GM12801 (cell line): ENCODE results near the gene SPINK8.

Experiments
- CTCF ChIP-seq: IDR thresholded peaks from one replicate; pipeline ENCODE4 v1.5.1; 2011; ENCODE audit warnings: control low read depth; ENCODE audit not compliant: insufficient read length; ENCODE audit errors: extremely low read depth

Gene SPINK8

GRCh38 chr3:48285675-48286074 is 47.8 kb downstream of the SPINK8 start:
- no peak for TF ChIP-seq CTCF

- no peak for TF ChIP-seq CTCF
These were observed 48.3 kb downstream of the SPINK8 start for GRCh38 chr3:48285132-48285531.

- TF ChIP-seq CTCF, result no peak
These were observed 52.6 kb downstream of the SPINK8 start for GRCh38 chr3:48280881-48281280.

- no peak for TF ChIP-seq CTCF
These were observed 54.4 kb downstream of the SPINK8 start for GRCh38 chr3:48278884-48279559.

- TF ChIP-seq CTCF, result no peak
These were observed 56.4 kb downstream of the SPINK8 start for GRCh38 chr3:48276911-48277641.

- no peak for TF ChIP-seq CTCF
These were observed 58.0 kb downstream of the SPINK8 start for GRCh38 chr3:48275287-48276027.

GRCh38 chr3:48274452-48274851 is 59.0 kb downstream of the SPINK8 start:
- no peak for TF ChIP-seq CTCF
